ENCODE results near the gene AMBN. TPM values are rescaled to one million over a fixed set of nuclear protein-coding genes. Genes with fewer than 3 reads are reported as not detected.

Gene AMBN
- total and polyA plus RNA-seq, 4 donors, result not detected

DNA sequence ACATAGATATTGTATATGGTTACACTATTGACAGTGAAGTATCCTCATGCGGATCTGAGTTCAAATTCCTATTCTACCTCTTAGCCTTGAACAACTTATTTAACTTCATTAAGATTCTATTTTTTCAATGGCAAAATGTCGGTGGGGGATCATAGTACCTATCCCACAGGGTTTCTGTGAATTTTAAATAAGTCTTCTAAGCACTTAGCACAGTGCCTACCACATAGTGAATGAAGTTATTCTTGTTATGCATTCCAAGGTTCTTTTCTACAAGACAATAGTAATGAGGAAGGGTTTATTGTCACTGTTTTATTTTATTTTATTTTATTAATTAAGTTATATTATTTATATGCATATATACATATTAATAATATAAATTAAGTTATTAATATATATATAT, 27.7 kb downstream of the AMBN start:
- intact Hi-C loops (cut with DNase I), result no loop called here
- H3K27me3 ChIP-seq (ENCODE audit: control insufficient read depth in 1 of 2, insufficient read depth in 2 of 2, low read length in 1 of 2), result no peaks in the 10 kb centered on the region
- ATAC-seq (ENCODE audit: low FRiP score), result no peak
- no peak for DNase-seq
- no peaks in the 10 kb centered on the region for H3K4me1 ChIP-seq (ENCODE audit: control insufficient read depth in 1 of 2, insufficient read depth in 2 of 2, low read length in 2 of 2)
- no peak overlapping the region for H3K4me3 ChIP-seq (ENCODE audit: low read length in 2 of 2)
- no peak overlapping the region for H3K27ac ChIP-seq (ENCODE audit: low read depth in 1 of 2, low read length in 2 of 2)
- 93 to 96% methylated on average over 2 of the region's 2 CpGs for WGBS, 2 donors
- no peaks in the 10 kb centered on the region for H3K9me3 ChIP-seq (ENCODE audit: control insufficient read depth, low read length)
- H3K36me3 ChIP-seq (ENCODE audit: control insufficient read depth in 1 of 2, insufficient read depth in 2 of 2, low read length in 1 of 2), result no peaks in the 10 kb centered on the region

GRCh38 chr4:70623323-70623722, 31.3 kb downstream of the AMBN start:
- H3K4me3 ChIP-seq (ENCODE audit: low read length in 2 of 2), result no peak overlapping the region
- H3K9me3 ChIP-seq (ENCODE audit: control insufficient read depth, low read length), result no peaks in the 10 kb centered on the region
- H3K4me1 ChIP-seq (ENCODE audit: control insufficient read depth in 1 of 2, insufficient read depth in 2 of 2, low read length in 2 of 2), result no peaks in the 10 kb centered on the region
- 93 to 98% methylated on average over 3 of the region's 3 CpGs for WGBS, 2 donors
- H3K36me3 ChIP-seq (ENCODE audit: control insufficient read depth in 1 of 2, insufficient read depth in 2 of 2, low read length in 1 of 2), result no peaks in the 10 kb centered on the region
- no peak overlapping the region for H3K27ac ChIP-seq (ENCODE audit: low read depth in 1 of 2, low read length in 2 of 2)
- no peak for DNase-seq
- H3K27me3 ChIP-seq (ENCODE audit: control insufficient read depth in 1 of 2, insufficient read depth in 2 of 2, low read length in 1 of 2), result no peaks in the 10 kb centered on the region
- no peak for ATAC-seq (ENCODE audit: low FRiP score)
- intact Hi-C loops (cut with DNase I), result no loop called here

GRCh38 chr4:70624226-70624793, 32.3 kb downstream of the AMBN start:
- no peaks in the 10 kb centered on the region for H3K27me3 ChIP-seq (ENCODE audit: control insufficient read depth in 1 of 2, insufficient read depth in 2 of 2, low read length in 1 of 2)
- H3K36me3 ChIP-seq (ENCODE audit: control insufficient read depth in 1 of 2, insufficient read depth in 2 of 2, low read length in 1 of 2), result no peaks in the 10 kb centered on the region
- H3K9me3 ChIP-seq (ENCODE audit: control insufficient read depth, low read length), result no peaks in the 10 kb centered on the region
- DNase-seq (no peak), ATAC-seq (ENCODE audit: low FRiP score) (no peak)
- 35 to 41% methylated on average over 1 of the region's 1 CpG for WGBS, 2 donors
- intact Hi-C loops (cut with DNase I), result no loop called here
- H3K4me3 ChIP-seq (ENCODE audit: low read length in 2 of 2), result no peak overlapping the region
- no peaks in the 10 kb centered on the region for H3K4me1 ChIP-seq (ENCODE audit: control insufficient read depth in 1 of 2, insufficient read depth in 2 of 2, low read length in 2 of 2)
- no peak overlapping the region for H3K27ac ChIP-seq (ENCODE audit: low read depth in 1 of 2, low read length in 2 of 2)

DNA sequence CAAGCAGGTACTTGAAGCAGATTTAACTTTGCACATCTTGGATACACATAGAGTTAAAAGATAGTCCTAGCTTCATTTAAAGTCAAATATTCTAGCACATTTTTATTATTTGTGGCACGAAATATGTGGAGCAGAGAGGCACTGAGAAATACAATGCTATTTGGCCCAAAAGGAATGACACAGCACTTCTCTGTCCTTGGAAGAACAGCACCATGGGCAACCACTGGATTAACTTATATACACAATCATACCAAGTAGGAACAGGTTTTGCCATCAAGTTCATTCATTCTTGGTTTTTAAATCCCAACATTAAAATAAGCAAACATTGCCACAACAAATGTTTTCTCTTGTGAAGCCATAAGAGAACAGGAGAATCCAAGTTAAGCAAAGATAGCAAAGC, 35.6 kb downstream of the AMBN start:
- intact Hi-C loops (cut with DNase I), result no loop called here
- H3K36me3 ChIP-seq (ENCODE audit: control insufficient read depth in 1 of 2, insufficient read depth in 2 of 2, low read length in 1 of 2), result no peaks in the 10 kb centered on the region
- no peak overlapping the region for H3K27ac ChIP-seq (ENCODE audit: low read depth in 1 of 2, low read length in 2 of 2)
- 27 to 34% methylated on average over 1 of the region's 1 CpG for WGBS, 2 donors
- no peak for ATAC-seq (ENCODE audit: low FRiP score)
- no peaks in the 10 kb centered on the region for H3K4me1 ChIP-seq (ENCODE audit: control insufficient read depth in 1 of 2, insufficient read depth in 2 of 2, low read length in 2 of 2)
- no peaks in the 10 kb centered on the region for H3K27me3 ChIP-seq (ENCODE audit: control insufficient read depth in 1 of 2, insufficient read depth in 2 of 2, low read length in 1 of 2)
- no peak for DNase-seq
- no peak overlapping the region for H3K4me3 ChIP-seq (ENCODE audit: low read length in 2 of 2)
- H3K9me3 ChIP-seq (ENCODE audit: control insufficient read depth, low read length), result no peaks in the 10 kb centered on the region

GRCh38 chr4:70628444-70628843, 36.4 kb downstream of the AMBN start, which contains the start of gene ENAM:
ENAM (plus strand) TSS chr4:70628744; CDS start chr4:70629501, 757 bp downstream.
- ATAC-seq (ENCODE audit: low FRiP score) (no peak), DNase-seq (no peak)
- H3K27ac ChIP-seq (ENCODE audit: low read depth in 1 of 2, low read length in 2 of 2), result no peak within 1 kb of the TSS
- no peak within 1 kb of the TSS for H3K4me3 ChIP-seq (ENCODE audit: low read length in 2 of 2)
- no peaks in the 10 kb centered on the region for H3K27me3 ChIP-seq (ENCODE audit: control insufficient read depth in 1 of 2, insufficient read depth in 2 of 2, low read length in 1 of 2)
- no peaks in the 10 kb centered on the region for H3K4me1 ChIP-seq (ENCODE audit: control insufficient read depth in 1 of 2, insufficient read depth in 2 of 2, low read length in 2 of 2)
- H3K36me3 ChIP-seq (ENCODE audit: control insufficient read depth in 1 of 2, insufficient read depth in 2 of 2, low read length in 1 of 2), result no peaks in the 10 kb centered on the region
- WGBS, 2 donors, result 82 to 86% methylated on average over 2 of the region's 2 CpGs
- intact Hi-C loops (cut with DNase I), result no loop called here
- no peaks in the 10 kb centered on the region for H3K9me3 ChIP-seq (ENCODE audit: control insufficient read depth, low read length)

DNA sequence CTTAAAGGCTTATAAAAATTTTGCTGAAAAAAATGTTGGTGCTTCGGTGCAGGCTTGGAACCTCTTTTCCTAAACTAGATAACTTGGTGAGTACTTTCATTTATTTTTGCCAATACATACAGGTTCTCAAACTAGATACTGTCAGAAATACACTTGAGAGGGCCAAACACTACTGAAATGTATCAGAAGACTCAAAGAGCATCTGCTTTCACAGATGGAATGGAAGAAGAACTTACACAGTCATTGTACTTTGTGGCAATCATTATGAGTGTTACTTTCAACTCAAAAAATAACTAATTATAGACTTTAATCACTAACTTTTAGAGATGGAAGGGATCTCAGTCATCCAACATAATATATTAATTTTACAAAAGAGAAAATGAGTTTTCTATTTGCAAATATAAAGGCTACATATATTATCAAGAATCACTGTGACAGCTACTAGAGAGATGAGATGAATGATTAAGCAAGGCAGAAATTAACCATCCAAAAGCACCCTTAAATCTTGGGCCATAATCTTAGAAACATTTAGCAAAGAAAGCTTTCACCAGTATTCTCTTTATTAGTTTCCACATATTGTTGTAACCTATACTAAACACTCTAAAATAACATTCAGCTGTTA, 37.5 kb downstream of the AMBN start:
- 59 to 61% methylated on average over 1 of the region's 1 CpG for WGBS, 2 donors
- H3K4me3 ChIP-seq (ENCODE audit: low read length in 2 of 2), result no peak overlapping the region
- no peak for DNase-seq
- no peaks in the 10 kb centered on the region for H3K36me3 ChIP-seq (ENCODE audit: control insufficient read depth in 1 of 2, insufficient read depth in 2 of 2, low read length in 1 of 2)
- intact Hi-C loops (cut with DNase I), result no loop called here
- no peaks in the 10 kb centered on the region for H3K27me3 ChIP-seq (ENCODE audit: control insufficient read depth in 1 of 2, insufficient read depth in 2 of 2, low read length in 1 of 2)
- ATAC-seq (ENCODE audit: low FRiP score), result no peak
- H3K9me3 ChIP-seq (ENCODE audit: control insufficient read depth, low read length), result no peaks in the 10 kb centered on the region
- H3K27ac ChIP-seq (ENCODE audit: low read depth in 1 of 2, low read length in 2 of 2), result no peak overlapping the region
- no peaks in the 10 kb centered on the region for H3K4me1 ChIP-seq (ENCODE audit: control insufficient read depth in 1 of 2, insufficient read depth in 2 of 2, low read length in 2 of 2)

DNA sequence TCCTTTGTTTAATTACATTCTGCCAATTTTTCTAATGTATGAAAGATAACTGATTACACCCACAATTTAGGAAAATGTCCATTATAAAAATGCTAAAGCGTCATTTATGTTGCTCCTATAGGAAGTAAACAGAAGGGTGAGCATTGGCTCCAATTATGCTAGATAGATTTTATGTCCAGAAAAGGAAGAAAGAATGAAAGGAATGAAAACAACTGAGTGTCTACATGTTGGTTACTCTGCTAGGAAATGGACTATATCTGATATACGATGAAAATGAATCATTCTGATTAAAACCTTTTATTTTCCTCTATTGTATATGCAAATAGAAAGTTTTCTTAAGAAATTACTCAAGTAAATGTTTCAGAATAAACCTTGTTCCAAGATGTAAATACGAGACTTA, 38.1 kb downstream of the AMBN start:
- no peak overlapping the region for H3K27ac ChIP-seq (ENCODE audit: low read depth in 1 of 2, low read length in 2 of 2)
- H3K27me3 ChIP-seq (ENCODE audit: control insufficient read depth in 1 of 2, insufficient read depth in 2 of 2, low read length in 1 of 2), result no peaks in the 10 kb centered on the region
- WGBS, 2 donors, result 71 to 76% methylated on average over 3 of the region's 3 CpGs
- intact Hi-C loops (cut with DNase I), result no loop called here
- H3K4me1 ChIP-seq (ENCODE audit: control insufficient read depth in 1 of 2, insufficient read depth in 2 of 2, low read length in 2 of 2), result no peaks in the 10 kb centered on the region
- no peaks in the 10 kb centered on the region for H3K36me3 ChIP-seq (ENCODE audit: control insufficient read depth in 1 of 2, insufficient read depth in 2 of 2, low read length in 1 of 2)
- H3K4me3 ChIP-seq (ENCODE audit: low read length in 2 of 2), result no peak overlapping the region
- H3K9me3 ChIP-seq (ENCODE audit: control insufficient read depth, low read length), result no peaks in the 10 kb centered on the region
- ATAC-seq (ENCODE audit: low FRiP score) (no peak), DNase-seq (no peak)

DNA sequence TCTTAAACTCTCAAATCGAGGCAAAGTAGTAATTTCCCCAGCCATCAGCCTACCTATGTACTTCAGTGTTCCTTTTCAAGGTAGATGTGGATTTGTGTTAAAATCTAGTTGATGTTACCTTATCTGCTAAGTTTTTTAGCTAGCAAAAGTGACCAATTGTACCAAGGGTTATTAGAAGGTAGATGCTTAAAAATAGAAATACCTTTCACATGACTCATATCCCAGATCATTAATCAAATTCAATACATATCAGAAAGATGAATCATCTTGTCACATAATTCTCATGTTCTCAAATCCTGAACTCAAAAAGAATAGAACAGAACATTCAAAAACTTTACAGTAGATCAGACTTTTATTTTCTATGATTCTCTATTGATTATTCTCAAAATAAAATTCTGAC, 40.0 kb downstream of the AMBN start:
- H3K4me3 ChIP-seq (ENCODE audit: low read length in 2 of 2), result no peak overlapping the region
- H3K27ac ChIP-seq (ENCODE audit: low read depth in 1 of 2, low read length in 2 of 2), result no peak overlapping the region
- H3K9me3 ChIP-seq (ENCODE audit: control insufficient read depth, low read length), result no peaks in the 10 kb centered on the region
- WGBS, 2 donors, result 67 to 78% methylated on average over 1 of the region's 1 CpG
- intact Hi-C loops (cut with DNase I), result no loop called here
- H3K27me3 ChIP-seq (ENCODE audit: control insufficient read depth in 1 of 2, insufficient read depth in 2 of 2, low read length in 1 of 2), result no peaks in the 10 kb centered on the region
- H3K36me3 ChIP-seq (ENCODE audit: control insufficient read depth in 1 of 2, insufficient read depth in 2 of 2, low read length in 1 of 2), result no peaks in the 10 kb centered on the region
- DNase-seq, result no peak
- no peak for ATAC-seq (ENCODE audit: low FRiP score)
- H3K4me1 ChIP-seq (ENCODE audit: control insufficient read depth in 1 of 2, insufficient read depth in 2 of 2, low read length in 2 of 2), result no peaks in the 10 kb centered on the region

GRCh38 chr4:70634482-70634881, 42.4 kb downstream of the AMBN start:
- Histone ChIP-seq H3K27ac (ENCODE audit: low read depth in 1 of 2, low read length in 2 of 2) (no peak overlapping the region), H3K4me1 (ENCODE audit: control insufficient read depth in 1 of 2, insufficient read depth in 2 of 2, low read length in 2 of 2) (peaks cover 0 to 2% of the 10 kb centered on the region in 2 donors), H3K36me3 (ENCODE audit: control insufficient read depth in 1 of 2, insufficient read depth in 2 of 2, low read length in 1 of 2) (no peaks in the 10 kb centered on the region), H3K4me3 (ENCODE audit: low read length in 2 of 2) (no peak overlapping the region), H3K27me3 (ENCODE audit: control insufficient read depth in 1 of 2, insufficient read depth in 2 of 2, low read length in 1 of 2) (no peaks in the 10 kb centered on the region), H3K9me3 (ENCODE audit: control insufficient read depth, low read length) (no peaks in the 10 kb centered on the region)
- ATAC-seq (ENCODE audit: low FRiP score), result no peak
- intact Hi-C loops (cut with DNase I), result no loop called here
- WGBS, 2 donors, result 84% methylated on average over 5 of the region's 5 CpGs
- no peak for DNase-seq
